Endometrium (tissue), 2 donors: ENCODE measurements around the gene SLC5A1.

Experiments used
- FAIRE-seq: peaks from 2 replicates; lab custom pipeline; 2012; peaks lifted over from hg19 to GRCh38; lab: Jason Lieb, UNC
- donor health status: control.
- donor health status: control.

Gene SLC5A1

GRCh38 chr22:32052244-32052643, 9.2 kb downstream of the SLC5A1 start:
- FAIRE-seq = no peak

DNA sequence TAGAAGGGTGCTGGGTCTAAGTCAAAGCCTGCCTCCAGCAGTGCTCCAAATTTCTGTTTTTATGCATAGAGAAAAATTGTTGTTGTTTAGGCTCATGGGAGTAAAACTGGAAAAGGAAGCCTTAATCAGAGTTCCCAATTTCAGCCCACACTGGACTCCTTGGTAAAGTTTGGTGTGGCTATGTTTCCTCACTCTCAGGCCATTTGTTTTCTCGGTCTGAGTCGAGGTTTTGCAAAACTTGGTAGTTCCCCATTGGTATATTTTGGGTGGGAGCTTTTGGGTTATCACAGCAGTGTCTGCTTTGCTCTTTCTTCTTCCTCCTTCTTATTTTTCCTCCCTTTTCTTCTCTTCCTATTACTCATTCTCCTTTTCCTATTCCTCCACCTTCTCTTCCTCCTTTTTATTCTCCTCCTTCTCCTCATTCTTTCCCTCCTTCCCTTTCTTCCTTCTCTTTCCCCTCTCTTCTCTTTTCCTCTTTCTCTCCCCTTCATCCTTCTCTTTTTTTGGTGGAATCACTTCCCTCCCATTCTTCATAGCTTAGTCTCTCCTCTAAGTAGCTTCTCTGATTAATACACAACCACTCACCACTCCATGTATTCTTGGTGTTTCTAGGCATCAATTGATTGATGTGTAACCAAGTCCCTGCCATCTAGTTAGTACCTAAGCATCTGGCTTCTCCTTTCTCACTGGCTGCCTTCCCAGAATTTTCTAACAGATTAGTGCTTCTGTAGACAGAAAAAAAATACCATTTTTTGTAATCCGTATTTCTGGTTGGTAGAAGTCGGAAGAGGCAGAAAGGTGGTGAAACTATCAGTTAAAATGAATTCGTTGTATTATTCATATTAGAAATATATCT, 10.1 kb downstream of the SLC5A1 start:
- no peak for FAIRE-seq

GRCh38 chr22:32055069-32055468, 12.0 kb downstream of the SLC5A1 start:
- FAIRE-seq = no peak

DNA sequence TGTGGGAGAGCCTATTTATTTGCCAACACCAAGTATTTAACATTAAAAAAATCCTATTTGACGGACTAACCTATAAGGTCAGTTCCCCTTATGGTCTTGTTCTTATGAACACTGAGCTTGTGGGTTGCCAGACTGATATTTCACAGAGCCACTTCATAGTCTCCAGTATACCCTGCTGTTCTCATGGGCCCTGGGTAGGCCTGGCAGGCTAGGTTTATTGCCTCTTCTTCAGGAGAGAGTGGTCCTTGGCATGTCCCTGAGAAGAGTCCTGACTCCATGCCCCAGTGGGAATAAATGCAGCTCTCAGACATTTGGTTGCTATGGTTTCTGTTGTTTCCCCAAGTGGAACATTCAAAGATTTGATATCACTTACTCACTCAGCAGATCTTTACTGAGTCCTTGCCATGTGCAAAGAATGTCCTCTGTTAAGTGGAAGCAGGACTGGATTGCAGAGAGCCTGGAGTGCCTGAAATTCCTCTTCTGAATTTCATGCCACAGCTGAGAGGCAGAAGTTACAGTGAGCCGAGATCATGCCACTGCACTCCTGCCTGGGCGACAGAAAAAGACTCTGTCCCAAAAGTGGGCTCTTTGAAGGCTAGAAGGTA, 15.7 kb downstream of the SLC5A1 start:
- FAIRE-seq = no peak

DNA sequence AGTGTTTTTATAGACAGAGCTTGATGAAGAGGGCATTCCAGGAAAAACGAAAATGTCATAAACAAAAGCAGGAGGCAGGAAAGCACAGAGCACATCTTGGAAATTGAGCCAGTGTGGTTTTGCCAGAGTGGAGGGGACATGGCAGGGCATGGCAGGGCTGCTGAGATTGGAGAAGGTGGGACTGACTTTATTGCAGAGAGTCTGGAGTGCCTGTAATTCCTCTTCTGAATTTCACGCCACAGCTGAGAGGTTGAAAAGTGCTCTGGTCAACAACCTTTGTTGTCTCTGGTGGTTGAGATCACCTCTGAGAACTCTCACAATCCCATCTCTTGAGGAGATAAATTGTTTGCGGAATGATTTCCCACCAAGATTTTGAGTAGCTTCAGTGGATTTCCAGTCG, 16.4 kb downstream of the SLC5A1 start:
- FAIRE-seq = no peak

GRCh38 chr22:32063701-32064100, 20.6 kb downstream of the SLC5A1 start:
- no peak for FAIRE-seq

GRCh38 chr22:32066820-32067219, 23.8 kb downstream of the SLC5A1 start:
- FAIRE-seq = no peak

DNA sequence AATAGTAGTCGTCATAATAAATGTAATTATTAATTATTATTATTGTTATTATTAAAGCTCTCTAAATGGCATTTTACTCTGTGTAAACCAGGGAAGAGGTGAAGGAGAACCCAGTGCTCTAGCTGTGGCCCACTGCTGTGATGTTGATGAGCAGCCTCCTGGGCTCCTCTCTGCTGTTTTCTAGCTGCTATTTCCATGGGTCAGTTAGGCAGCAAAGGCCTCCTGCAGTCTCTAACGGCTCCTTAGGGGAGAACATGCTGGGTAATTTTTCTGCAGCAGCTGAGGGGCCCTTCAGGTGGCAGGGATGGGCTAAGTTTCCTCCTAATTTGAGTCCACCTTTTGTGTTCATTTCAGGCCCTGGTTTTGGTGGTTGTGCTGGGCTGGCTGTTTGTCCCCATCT, 24.6 kb downstream of the SLC5A1 start:
- no peak for FAIRE-seq

DNA sequence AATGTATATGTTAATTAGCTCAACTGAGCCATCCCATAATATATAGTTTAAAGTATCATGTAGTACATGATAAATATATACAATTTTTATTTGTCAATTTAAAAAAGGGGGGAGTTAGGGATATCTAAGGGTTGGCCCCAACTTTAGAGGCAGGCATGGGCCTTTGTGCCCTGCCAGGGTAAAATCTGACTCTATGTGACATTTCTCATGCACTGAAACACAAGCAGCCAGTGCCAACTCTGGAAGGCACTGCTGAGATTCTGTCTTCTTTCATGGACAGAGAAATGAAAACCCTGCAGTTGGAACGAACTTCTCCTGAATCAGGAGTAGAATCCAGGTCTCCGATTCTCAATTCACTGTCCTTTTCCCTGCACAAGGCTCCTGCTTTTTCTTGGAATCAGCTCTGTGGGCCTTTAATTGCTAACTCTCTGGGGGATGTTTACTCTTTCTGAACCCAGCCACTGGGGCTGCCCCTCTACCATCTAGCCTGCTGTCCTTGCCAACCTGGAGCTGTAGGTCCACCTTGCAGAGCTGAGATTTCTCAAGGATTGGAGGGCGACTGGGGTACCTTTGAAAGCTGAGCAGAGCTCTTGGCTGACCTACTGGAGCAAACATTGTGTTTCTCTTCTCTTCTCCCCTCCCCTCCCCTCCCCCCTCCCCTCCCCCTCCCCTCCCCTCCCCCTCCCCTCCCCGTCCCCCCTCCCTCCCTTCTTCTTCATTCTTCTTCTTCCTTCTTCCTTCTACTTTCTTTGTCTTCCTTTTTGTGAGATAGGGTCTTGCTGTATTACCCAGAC, 26.7 kb downstream of the SLC5A1 start:
- no peak for FAIRE-seq

DNA sequence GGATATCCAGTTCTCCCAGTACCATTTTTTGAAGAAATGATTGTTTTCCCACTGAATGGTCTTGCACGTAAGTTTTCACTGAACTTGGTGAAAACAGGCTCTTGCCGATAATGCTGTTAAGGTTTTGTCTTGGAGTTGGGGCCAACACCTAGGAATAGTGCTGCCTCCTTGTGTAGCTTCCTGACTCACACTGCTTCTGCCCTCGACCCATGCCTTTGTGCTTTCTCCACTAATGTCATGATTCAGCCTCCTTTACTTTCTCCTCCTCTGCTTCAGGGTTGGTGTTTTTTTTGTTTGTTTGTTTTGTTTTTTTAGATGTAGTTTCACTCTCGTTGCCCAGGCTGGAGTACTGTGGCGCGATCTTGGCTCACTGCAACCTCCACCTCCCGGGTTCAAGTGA, 30.2 kb downstream of the SLC5A1 start:
- no peak for FAIRE-seq

GRCh38 chr22:32073823-32074380, 30.8 kb downstream of the SLC5A1 start:
- FAIRE-seq = no peak

GRCh38 chr22:32075997-32076760, 33.1 kb downstream of the SLC5A1 start:
- FAIRE-seq = no peak

- FAIRE-seq = no peak
Measured at GRCh38 chr22:32076761-32077084, 33.7 kb downstream of the SLC5A1 start.

DNA sequence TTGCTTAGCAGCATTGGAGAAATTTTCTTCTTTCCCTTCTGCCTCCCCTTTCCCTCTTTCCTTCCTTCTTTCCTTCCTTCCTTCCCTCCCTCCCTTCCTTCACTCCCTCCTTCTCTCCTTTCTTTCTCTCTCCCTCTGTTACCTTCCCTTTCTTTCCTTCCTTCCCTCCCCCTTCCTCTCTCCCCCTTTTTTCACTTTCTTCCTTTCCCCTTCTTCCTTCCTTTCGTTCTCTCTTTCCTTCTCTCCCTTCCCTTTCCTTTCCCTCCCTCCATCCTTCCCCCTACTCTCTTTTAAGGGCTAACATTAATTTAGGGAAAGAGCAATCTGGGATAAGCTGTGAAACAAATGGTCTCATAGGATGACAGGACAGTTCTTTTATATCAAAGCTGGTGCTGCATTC, 34.1 kb downstream of the SLC5A1 start:
- FAIRE-seq = no peak

DNA sequence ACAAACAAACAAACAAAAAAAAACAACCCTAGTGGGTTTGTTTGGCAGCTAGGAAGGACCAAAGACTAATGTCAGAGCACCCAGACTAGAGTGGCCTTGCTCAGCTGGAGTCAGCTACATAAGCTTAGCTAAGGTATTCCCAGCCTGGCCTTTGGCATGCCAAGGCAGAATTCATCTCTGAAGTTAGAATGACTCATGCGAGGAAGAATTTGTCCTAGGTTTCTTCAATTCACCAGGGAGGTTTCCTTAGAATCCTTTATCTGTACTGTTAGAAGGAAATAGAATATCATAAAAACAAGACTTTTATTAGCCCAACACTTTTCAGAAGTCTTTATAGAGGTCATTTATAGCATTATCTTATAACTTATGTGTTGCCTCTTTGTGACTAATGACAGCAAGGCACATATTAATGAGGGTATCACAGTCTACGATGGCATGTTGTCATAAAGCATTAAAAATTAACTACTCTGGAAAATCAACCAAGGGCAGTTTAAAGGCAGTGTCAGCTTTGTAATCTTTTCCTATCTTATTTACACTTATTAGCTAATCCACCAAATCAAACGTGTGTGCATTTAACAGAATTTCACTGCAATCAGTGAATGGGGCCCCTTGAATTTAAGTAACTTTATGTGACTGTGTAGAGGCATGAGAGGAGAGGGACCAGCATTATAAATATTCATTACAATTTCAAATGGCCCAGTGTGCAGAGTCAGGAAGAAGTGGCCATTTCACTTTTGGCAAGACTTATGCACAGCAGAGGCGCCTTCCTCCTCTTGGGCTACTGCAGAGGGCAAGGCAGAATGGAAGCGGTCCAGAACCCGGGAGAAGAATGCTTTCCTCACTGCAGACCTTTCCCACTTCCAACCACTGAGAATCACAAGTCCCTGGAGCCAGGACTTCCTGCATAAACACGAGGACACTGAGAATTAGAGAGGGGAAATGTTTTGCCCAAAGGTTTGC, 36.3 kb downstream of the SLC5A1 start:
- no peak for FAIRE-seq

DNA sequence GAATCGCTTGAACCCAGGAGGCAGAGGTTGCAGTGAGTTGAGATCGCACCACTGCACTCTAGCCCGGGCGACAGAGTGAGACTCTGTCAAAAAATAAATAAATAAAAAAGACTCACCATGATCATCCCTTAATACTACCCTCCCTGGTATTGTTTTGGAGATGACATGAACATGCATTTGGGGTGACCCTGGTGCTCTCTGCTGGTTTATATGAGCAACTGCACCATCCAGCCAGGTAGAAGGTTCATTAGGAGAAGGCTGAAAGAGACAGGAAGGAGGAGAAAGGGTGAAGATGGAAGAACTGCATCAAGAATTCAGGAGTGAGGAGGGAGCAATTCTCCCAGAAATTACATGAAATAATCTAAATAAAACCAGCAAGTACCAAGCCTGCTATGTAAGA, 37.8 kb downstream of the SLC5A1 start:
- FAIRE-seq = no peak

DNA sequence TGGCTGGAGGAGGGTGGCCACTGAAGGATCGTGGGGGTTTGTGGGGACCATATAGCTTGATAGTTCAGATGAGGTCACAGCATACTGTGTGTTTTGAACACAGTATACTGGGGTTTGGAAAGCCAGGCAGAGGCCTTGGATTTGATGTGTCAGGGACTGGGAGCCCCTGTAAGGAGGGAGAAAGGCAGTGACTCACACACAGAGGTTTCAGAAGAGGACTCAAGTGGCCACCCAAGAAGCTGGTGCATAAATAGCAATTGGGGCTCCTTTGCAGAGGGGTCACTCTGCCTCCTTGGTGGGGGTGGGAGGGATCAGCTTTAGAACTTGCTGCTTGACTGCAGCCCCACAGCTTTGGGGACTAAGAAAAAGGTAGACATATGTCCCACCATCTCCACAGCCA, 39.3 kb downstream of the SLC5A1 start:
- no peak for FAIRE-seq

DNA sequence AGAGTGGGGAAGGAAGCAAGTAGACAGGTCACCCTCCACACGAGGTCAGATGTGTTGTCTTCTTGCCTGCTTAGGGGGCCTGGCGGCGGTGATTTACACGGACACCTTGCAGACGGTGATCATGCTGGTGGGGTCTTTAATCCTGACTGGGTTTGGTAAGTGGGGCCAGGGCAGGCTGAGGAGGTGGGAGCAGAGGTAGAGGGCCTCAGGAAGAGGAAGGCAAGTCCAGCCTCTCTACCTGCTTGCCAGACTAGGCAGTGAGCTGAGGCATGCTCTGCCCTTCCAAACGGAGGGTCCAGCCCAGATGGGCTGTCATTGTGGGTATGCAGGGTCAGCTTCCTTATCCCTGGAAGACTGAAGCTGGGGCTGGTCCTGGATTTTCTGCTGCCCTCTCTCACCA, 39.9 kb downstream of the SLC5A1 start:
- FAIRE-seq = no peak

- FAIRE-seq = no peak
Measured at GRCh38 chr22:32083814-32084213, 40.8 kb downstream of the SLC5A1 start.

DNA sequence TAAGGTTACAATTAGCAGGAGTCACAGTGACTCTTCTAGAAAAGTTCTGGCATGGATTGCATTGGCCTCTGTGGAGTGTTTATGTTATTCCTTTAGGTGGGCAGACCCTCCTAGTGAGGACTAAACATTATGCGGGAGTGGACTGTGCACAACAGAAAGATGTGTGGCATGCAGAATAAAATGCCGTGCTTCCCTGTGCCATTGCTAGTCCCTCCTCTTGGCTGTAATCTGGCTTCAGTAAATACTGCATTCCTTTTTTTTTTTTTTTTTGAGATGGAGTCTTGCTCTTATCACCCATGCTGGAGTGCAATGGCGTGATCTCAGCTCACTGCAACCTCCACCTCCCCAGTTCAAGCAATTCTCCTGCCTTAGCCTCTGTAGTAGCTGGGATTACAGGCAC, 45.0 kb downstream of the SLC5A1 start:
- FAIRE-seq = no peak

DNA sequence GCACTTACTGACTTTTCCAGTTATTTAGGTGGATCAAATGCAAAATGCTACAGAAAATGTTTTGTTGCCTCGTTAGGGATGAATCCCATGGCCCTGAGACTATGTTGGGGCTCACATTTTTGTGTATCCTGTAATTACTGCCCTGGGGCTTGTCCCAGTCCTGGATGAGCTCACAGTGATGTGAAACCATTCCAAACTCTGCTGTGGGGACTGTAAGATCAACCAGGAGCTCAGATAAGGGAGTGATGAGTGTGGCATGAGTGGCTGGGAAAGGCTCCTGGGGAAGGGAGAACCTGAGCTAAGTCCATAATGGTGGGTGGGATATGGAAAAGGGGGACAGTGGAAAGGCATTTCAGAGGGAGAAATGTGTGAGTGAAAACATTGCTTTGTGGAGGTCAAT, 54.0 kb downstream of the SLC5A1 start:
- FAIRE-seq = no peak
